ENCODE measurements around the gene YAP1.

Gene YAP1

DNA sequence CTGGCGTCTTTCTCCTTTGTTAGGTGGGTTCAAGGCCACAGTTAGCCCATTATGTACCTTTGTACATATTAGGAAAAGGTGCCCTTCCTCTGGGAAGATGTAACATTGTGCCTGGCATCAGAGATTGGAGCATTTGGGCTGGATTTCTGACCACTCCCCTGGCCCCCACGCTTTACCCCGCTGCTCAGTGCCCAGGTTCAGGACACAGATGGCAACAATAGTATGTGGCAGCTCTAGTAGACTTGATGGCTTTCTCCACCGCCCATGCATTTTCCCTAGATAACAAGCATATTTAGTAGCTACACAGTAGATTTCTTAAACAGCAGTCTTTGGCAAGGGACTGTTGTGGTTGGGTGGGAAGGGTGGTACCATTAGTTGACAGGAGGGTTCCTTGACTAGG lies 53.1 kb downstream of the YAP1 start:
- DNase-seq (ENCODE audit: low read depth): no peak

GRCh38 chr11:102166175-102167064 lies 56.2 kb downstream of the YAP1 start:
- no peak for DNase-seq (ENCODE audit: low read depth)

- no peak for DNase-seq (ENCODE audit: low read depth)
Observed at GRCh38 chr11:102168481-102168880, 58.2 kb downstream of the YAP1 start.

GRCh38 chr11:102171101-102171500 lies 60.9 kb downstream of the YAP1 start:
- no peak for DNase-seq (ENCODE audit: low read depth)

DNA sequence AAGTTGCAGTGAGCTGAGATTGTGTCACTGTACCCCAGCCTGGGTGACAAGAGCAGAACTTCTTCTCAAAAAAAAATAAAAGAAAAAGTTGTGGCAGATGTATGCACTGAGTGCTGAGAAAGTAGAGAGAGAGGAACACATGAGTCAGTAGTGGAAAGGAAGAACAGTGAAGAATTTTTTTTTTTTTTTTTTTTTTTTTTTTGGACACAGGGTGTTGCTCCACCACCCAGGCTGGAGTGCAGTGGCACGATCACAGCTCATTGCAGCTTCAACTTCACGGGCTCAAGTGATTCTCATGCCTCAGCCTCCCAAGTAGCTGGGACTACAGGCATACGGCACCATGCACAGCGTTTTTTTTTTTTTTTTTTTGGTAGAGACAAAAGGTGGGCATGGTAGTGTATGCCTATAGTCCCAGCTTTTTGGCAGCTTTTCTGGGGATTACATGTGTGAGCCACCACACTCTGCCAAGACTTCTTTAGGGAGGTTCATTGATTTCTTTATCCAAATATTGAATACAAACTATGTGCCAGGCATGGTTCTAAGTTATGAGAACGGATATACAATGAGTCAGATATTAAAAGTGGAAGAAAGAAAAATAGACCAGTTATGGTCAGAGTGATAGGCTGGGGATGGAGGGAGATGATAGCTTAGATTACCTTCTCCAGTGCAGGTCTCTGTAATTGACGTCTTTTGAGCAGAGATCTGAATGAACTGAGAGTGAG lies 62.0 kb downstream of the YAP1 start:
- no peak for DNase-seq (ENCODE audit: low read depth)

DNA sequence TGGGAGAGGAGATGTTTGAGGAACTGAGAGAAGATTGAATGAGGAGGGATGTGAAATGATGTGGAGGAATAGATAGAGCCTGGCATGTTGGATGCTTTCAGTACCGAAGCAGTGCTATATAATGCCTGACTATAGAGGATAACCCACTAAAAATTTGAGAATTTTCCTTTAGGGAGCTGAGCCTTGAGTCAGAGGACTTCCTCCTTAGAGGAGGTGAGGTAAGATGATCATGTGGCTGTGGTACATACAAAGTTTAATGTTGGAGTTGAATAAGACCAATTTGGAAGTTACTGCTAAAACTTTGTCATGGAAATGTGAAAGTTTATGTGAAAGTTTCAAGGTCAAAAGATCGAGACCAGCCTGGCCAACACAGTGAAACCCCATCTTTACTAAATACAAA lies 66.9 kb downstream of the YAP1 start:
- no peak for DNase-seq (ENCODE audit: low read depth)

- no peak for DNase-seq (ENCODE audit: low read depth)
Observed at GRCh38 chr11:102177974-102178631, 67.9 kb downstream of the YAP1 start.

- no peak for DNase-seq (ENCODE audit: low read depth)
Observed at GRCh38 chr11:102179371-102179770, 69.1 kb downstream of the YAP1 start.

GRCh38 chr11:102184269-102184987 lies 74.2 kb downstream of the YAP1 start:
- no peak for DNase-seq (ENCODE audit: low read depth)

DNA sequence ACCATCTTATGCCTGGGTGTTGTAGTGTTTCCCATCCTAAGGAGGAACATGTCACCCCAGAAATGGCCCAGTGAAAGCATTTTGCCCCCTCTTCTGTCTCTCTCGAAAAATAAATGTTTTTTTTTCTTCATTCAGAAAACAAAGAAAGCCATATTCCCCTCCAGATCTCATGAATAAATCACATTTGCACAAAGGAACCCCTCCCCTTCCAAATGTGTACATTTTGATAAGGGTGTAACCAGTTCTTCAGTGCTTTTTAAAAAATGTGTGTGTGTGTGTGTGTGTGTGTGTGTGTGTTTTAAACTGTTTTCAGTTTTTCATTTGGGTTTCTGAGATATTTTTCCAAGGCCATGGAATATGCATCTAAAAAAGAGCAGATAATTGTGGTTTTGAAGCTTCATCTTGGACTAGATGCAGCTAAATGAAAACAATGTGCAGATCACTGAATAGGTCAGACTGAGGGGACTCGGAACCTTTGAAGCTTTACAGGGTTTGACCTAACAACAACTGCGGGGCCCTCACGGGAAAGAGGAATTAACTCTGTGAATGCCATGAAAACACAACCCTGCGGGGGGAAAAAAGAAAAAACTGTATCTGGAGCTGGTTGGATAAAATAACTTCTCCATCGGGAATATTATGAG lies 76.4 kb downstream of the YAP1 start:
- DNase-seq (ENCODE audit: low read depth): no peak

- DNase-seq (ENCODE audit: low read depth): no peak
Observed at GRCh38 chr11:102187416-102188151, 77.3 kb downstream of the YAP1 start.

- no peak for DNase-seq (ENCODE audit: low read depth)
Observed at GRCh38 chr11:102188488-102188887, 78.2 kb downstream of the YAP1 start.

- DNase-seq (ENCODE audit: low read depth): no peak
Observed at GRCh38 chr11:102191832-102192231, 81.6 kb downstream of the YAP1 start.

GRCh38 chr11:102192349-102193066 lies 82.3 kb downstream of the YAP1 start:
- no peak for DNase-seq (ENCODE audit: low read depth)

- no peak for DNase-seq (ENCODE audit: low read depth)
Observed at GRCh38 chr11:102194257-102194656, 84.0 kb downstream of the YAP1 start.

DNA sequence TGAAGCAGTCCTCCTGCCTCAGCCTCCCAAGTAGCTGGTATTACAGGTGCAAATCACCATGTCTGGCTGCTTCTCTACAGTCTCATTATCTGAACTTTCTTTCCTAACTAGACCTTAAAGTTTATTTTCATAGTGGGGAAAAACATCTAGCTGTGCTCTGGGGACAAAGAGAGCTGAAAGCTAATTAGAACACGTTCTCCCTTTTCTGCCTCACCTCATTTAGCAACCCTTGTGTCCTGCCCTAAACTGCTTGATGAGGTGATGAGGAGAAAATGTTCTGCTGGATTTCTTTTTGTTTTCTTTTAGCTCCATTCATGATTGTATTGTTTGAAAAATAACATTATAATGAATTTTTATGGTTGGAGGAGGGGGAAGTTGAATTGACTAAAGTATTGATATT lies 84.7 kb downstream of the YAP1 start:
- DNase-seq (ENCODE audit: low read depth): no peak

- DNase-seq (ENCODE audit: low read depth): no peak
Observed at GRCh38 chr11:102196351-102196750, 86.1 kb downstream of the YAP1 start.

DNA sequence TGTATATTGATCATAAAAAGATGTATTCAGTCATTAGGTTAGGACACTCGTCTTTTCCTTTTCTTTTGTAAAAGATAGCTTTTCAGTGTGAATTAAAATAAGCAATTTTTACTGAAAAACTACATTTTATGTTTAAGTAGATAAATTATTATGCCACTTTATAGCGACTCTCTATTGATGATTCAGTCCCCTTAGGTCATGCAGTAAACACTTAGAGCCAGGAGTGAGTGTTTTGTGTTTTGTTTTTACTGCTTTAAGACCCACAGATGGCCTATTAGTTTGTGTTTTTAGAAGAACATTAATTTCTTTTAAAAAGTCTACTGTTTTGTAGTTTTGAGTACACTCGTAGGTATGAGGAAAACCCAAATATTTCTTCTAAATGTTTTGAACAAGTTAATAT lies 86.6 kb downstream of the YAP1 start:
- DNase-seq (ENCODE audit: low read depth): no peak

- DNase-seq (ENCODE audit: low read depth): no peak
Observed at GRCh38 chr11:102197670-102198139, 87.5 kb downstream of the YAP1 start.

GRCh38 chr11:102199673-102200072 lies 89.4 kb downstream of the YAP1 start:
- DNase-seq (ENCODE audit: low read depth): no peak

Measured in activated T-cell treated with anti-CD3 and anti-CD28 coated beads for 48 hours (primary cell).